DOHH2 (cell line): ENCODE measurements around the gene SNAP29.

Experiments used
- H3F3A ChIP-seq: fragments of 200-600 bp; sonication (generic), shearing (Covaris generic); 2 replicates; pipeline ENCODE4 v1.6.0; 2016; ENCODE audit warnings: antibody characterized with exemption, mild to moderate bottlenecking; ENCODE audit not compliant: control insufficient read depth, insufficient read depth
- H3K27ac ChIP-seq: fragments of 200-600 bp; sonication (generic); 2 replicates; pipeline ENCODE4 v1.5.1; 2014; ENCODE audit warnings: low read depth, mild to moderate bottlenecking, low read length, moderate library complexity
- H3K27me3 ChIP-seq: fragments of 200-600 bp; sonication (generic); 2 replicates; pipeline ENCODE4 v1.6.1; 2014; ENCODE audit warnings: mild to moderate bottlenecking, low read length, mixed read lengths; ENCODE audit not compliant: control insufficient read depth
- H3K36me3 ChIP-seq: fragments of 200-600 bp; sonication (generic); 2 replicates; pipeline ENCODE4 v1.6.1; 2014; ENCODE audit warnings: mild to moderate bottlenecking, low read length, moderate library complexity, mixed read lengths; ENCODE audit not compliant: control insufficient read depth
- H3K4me1 ChIP-seq: fragments of 200-600 bp; sonication (generic); 2 replicates; pipeline ENCODE4 v1.6.1; 2014; ENCODE audit warnings: mild to moderate bottlenecking, low read length, mixed read lengths; ENCODE audit not compliant: control insufficient read depth
- H3K4me2 ChIP-seq: fragments of 200-600 bp; sonication (generic); 2 replicates; pipeline ENCODE4 v1.6.0; 2014; ENCODE audit warnings: mild to moderate bottlenecking, low read length, moderate library complexity
- H3K4me3 ChIP-seq: fragments of 200-600 bp; sonication (generic); 2 replicates; pipeline ENCODE4 v1.5.1; 2014; ENCODE audit warnings: mild to moderate bottlenecking, low read length, mixed read lengths
- H3K79me2 ChIP-seq: fragments of 200-600 bp; sonication (generic); 2 replicates; pipeline ENCODE4 v1.6.1; 2014; ENCODE audit warnings: mild to moderate bottlenecking, low read length, mixed read lengths; ENCODE audit not compliant: control insufficient read depth
- H3K9me2 ChIP-seq: fragments of 200-600 bp; sonication (generic); replicated peaks from 2 replicates; pipeline ENCODE4 v1.6.1; 2014; ENCODE audit warnings: mild to moderate bottlenecking, low read length, mixed read lengths; ENCODE audit not compliant: control insufficient read depth
- H3K9me3 ChIP-seq: fragments of 200-600 bp; sonication (generic); 2 replicates; pipeline ENCODE4 v1.6.1; 2014; ENCODE audit warnings: antibody characterized with exemption, low read length, mixed read lengths; ENCODE audit not compliant: control insufficient read depth, insufficient read depth
- H4K20me1 ChIP-seq: fragments of 200-600 bp; sonication (generic); 2 replicates; pipeline ENCODE4 v1.6.0; 2014; ENCODE audit warnings: low read depth, mild to moderate bottlenecking, antibody characterized with exemption, low read length, moderate library complexity; ENCODE audit not compliant: control insufficient read depth, insufficient read depth
- EZH2phosphoT487 ChIP-seq: fragments of 200-600 bp; sonication (generic); IDR thresholded peaks from 2 replicates; pipeline ENCODE4 v1.6.1; 2017; ENCODE audit warnings: borderline replicate concordance, mild to moderate bottlenecking, antibody characterized with exemption, low read length, moderate library complexity, mixed read lengths
- TF ChIP-seq, protein P1 (sequence below): fragments of 200-600 bp; sonication (generic); IDR thresholded peaks from one replicate; pipeline ENCODE4 v1.5.1; 2014; ENCODE audit warnings: antibody characterized with exemption, mild to moderate bottlenecking, low read depth, low read length; ENCODE audit not compliant: poor library complexity, severe bottlenecking

The SNAP29 gene

DNA sequence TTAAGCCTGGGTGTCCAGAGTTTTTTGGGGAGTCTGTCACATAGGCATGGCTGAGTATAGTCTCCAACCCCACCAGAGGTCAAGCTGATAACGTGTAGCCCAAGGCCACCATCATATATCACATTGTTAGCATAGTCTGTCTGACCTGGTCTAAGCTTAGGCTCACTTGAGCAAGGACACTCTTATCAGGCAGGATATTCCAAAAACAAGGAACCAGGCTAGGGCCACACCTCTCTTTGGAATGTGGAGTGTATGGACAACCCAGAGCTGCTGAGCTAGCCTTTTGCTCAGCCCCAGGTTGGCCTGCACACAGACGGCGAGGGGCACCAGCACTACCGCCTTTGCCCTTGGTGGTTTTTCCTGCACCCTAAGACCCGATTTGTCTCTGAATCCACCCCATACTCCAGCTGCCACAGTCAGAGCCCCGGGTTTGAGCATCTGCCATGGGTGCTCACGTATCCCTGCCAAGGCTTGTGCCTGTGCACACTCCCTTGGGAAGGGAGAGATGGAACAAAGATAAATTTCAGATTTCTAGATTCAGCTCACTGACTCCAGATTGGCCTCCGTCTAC is 7.2 kb downstream of the SNAP29 start:
- Histone ChIP-seq H3K9me3 (no peaks in the 10 kb centered on the region), H3F3A (no peaks in the 10 kb centered on the region), H3K36me3 (peaks cover 11% of the 10 kb centered on the region), H3K9me2 (no peaks in the 10 kb centered on the region), H3K4me1 (no peaks in the 10 kb centered on the region), H3K27ac (no peak overlapping the region), H3K27me3 (no peaks in the 10 kb centered on the region), H3K4me3 (no peak overlapping the region), H3K4me2 (no peak overlapping the region), H3K79me2 (no peaks in the 10 kb centered on the region; the same call in 1 of the 2 replicates), H4K20me1 (no peaks in the 10 kb centered on the region)
- no peak for TF ChIP-seq EZH2phosphoT487
- TF ChIP-seq, protein P1, sequence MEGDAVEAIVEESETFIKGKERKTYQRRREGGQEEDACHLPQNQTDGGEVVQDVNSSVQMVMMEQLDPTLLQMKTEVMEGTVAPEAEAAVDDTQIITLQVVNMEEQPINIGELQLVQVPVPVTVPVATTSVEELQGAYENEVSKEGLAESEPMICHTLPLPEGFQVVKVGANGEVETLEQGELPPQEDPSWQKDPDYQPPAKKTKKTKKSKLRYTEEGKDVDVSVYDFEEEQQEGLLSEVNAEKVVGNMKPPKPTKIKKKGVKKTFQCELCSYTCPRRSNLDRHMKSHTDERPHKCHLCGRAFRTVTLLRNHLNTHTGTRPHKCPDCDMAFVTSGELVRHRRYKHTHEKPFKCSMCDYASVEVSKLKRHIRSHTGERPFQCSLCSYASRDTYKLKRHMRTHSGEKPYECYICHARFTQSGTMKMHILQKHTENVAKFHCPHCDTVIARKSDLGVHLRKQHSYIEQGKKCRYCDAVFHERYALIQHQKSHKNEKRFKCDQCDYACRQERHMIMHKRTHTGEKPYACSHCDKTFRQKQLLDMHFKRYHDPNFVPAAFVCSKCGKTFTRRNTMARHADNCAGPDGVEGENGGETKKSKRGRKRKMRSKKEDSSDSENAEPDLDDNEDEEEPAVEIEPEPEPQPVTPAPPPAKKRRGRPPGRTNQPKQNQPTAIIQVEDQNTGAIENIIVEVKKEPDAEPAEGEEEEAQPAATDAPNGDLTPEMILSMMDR = no peak

DNA sequence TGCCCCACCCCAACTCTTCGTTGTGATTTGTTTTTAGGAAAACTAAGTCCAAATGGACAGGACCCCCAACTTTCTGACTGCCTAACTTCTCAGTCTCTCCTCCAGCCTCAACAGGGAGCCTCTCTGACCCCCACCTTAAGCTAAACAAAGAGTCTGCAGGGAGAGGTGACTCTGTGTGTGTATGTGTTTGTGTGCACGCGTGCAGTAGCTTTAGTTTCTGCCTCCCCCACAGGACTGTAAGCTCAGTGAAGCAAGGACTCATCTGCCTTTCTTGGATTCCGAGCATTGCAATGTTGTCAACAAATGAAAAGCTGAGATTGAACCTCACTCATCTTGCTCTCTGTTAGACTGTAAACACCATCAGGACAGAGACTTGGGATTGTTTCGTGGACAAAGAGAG is 7.9 kb downstream of the SNAP29 start:
- Histone ChIP-seq H3K4me1 (no peaks in the 10 kb centered on the region), H3K27ac (no peak overlapping the region), H3K79me2 (no peaks in the 10 kb centered on the region; the same call in 1 of the 2 replicates), H3K4me2 (no peak overlapping the region), H3K4me3 (no peak overlapping the region), H3K36me3 (peaks cover 11% of the 10 kb centered on the region), H4K20me1 (no peaks in the 10 kb centered on the region), H3K27me3 (no peaks in the 10 kb centered on the region), H3K9me3 (no peaks in the 10 kb centered on the region), H3F3A (no peaks in the 10 kb centered on the region), H3K9me2 (no peaks in the 10 kb centered on the region)
- no peak for TF ChIP-seq EZH2phosphoT487
- TF ChIP-seq, protein P1 = no peak

DNA sequence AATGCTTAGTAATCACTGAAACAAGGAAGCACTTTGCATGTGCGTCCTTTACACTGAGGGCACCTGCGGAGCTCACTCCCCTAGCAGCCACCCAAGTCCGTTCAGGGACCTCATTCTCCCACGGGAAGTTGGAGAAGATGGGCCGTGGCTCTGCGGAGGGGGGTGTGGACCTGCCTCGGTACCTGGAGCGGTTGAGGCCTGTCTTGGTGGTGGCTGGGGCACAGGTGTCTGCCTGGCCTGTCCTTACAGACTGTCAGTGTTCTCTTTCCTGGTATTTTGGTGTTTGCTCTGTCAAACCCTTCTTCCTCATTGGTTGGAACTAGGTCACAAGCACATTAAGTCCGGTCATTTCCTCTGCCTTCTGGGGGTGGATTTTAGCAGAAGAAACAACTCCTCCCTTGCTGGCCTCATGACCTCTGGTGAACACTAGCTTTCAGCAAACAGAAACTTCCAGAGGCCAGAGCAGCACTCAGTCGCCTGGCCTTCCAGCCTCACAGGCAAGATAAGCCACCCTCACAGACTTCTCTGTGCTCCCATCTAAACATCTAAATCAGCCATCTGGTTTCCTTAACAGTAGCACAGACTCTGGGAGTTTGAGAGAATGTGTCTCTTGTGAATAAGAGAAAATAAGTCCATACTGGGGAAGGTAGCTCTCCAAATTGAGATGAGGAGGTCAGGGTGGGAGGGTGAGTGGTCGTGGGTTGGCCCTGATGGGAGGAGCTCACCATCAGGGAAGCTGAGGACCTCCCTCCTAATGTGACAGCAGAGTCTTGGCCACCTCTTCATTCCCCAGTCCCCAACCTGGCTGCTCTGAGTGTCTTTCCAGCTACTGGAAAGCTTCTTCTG is 8.6 kb downstream of the SNAP29 start:
- no peaks in the 10 kb centered on the region for H3F3A ChIP-seq
- no peaks in the 10 kb centered on the region; the same call in 1 of the 2 replicates for H3K79me2 ChIP-seq
- H3K4me3 ChIP-seq = no peak overlapping the region
- peaks cover 11% of the 10 kb centered on the region for H3K36me3 ChIP-seq
- no peaks in the 10 kb centered on the region for H3K27me3 ChIP-seq
- H3K4me2 ChIP-seq = no peak overlapping the region
- H3K27ac ChIP-seq = no peak overlapping the region
- no peaks in the 10 kb centered on the region for H4K20me1 ChIP-seq
- H3K9me3 ChIP-seq = no peaks in the 10 kb centered on the region
- no peaks in the 10 kb centered on the region for H3K9me2 ChIP-seq
- H3K4me1 ChIP-seq = no peaks in the 10 kb centered on the region
- TF ChIP-seq, protein P1 = no peak
- no peak for TF ChIP-seq EZH2phosphoT487
